Left renal pelvis (tissue), 4 donors: ENCODE results near the gene RYR3. TPM values are rescaled to one million over a fixed set of nuclear protein-coding genes. Genes with fewer than 3 reads are reported as not detected.
A peak's percentile ranks its signal among the peaks of the same experiment; 100 is the strongest.

ENCODE experiments used
- DNase-seq, 4 donors: peaks; one replicate each; pipeline ENCODE4 v3.0.0-alpha.2; 2013; ENCODE audit warnings: low read depth in 4 of 4, low spot score in 3 of 4
- polyA plus RNA-seq, 4 donors: library from polyadenylated mRNA; unstranded; fragments of 120-200 nt; gene quantifications; one replicate each; pipeline ENCODE4 v1.2.1, GENCODE V29; 2013; ENCODE audit not compliant: insufficient read length in 4 of 4

The RYR3 gene
- polyA plus RNA-seq, 4 donors = 4.0 to 13.9 (median 5.2) TPM

- DNase-seq = no peak
Observed at GRCh38 chr15:33851079-33851478, 540.3 kb downstream of the RYR3 start.

- DNase-seq = no peak
Observed at GRCh38 chr15:33852094-33852493, 541.3 kb downstream of the RYR3 start.

GRCh38 chr15:33852570-33852969 lies 541.8 kb downstream of the RYR3 start:
- DNase-seq = no peak

GRCh38 chr15:33857726-33858125 lies 547.0 kb downstream of the RYR3 start:
- no peak for DNase-seq

- no peak for DNase-seq
Observed at GRCh38 chr15:33858836-33859235, 548.1 kb downstream of the RYR3 start.

GRCh38 chr15:33859992-33860545 lies 549.3 kb downstream of the RYR3 start:
- DNase-seq = no peak

- DNase-seq = no peak
Observed at GRCh38 chr15:33860754-33861153, 550.0 kb downstream of the RYR3 start.

- no peak for DNase-seq
Observed at GRCh38 chr15:33864360-33865075, 553.8 kb downstream of the RYR3 start.

GRCh38 chr15:33865416-33865815 lies 554.6 kb downstream of the RYR3 start:
- no peak for DNase-seq

GRCh38 chr15:33866101-33866737 lies 555.5 kb downstream of the RYR3 start:
- no peak for DNase-seq

GRCh38 chr15:33871980-33872379 lies 561.2 kb downstream of the RYR3 start:
- DNase-seq = no peak

- no peak for DNase-seq
Observed at GRCh38 chr15:33872416-33873106, 561.8 kb downstream of the RYR3 start.

GRCh38 chr15:33874156-33874555 lies 563.4 kb downstream of the RYR3 start:
- DNase-seq = no peak

- DNase-seq = no peak
Observed at GRCh38 chr15:33882921-33883320, 572.2 kb downstream of the RYR3 start.

- peak in 2 of 4 donors; percentile 10 to 29 for DNase-seq
Observed at GRCh38 chr15:33888176-33888575, 577.4 kb downstream of the RYR3 start.

- DNase-seq = no peak
Observed at GRCh38 chr15:33894193-33894592, 583.4 kb downstream of the RYR3 start.

GRCh38 chr15:33902043-33902442 lies 591.3 kb downstream of the RYR3 start:
- DNase-seq = no peak

- DNase-seq = no peak
Observed at GRCh38 chr15:33903661-33904060, 592.9 kb downstream of the RYR3 start.

- no peak for DNase-seq
Observed at GRCh38 chr15:33907326-33907725, 596.6 kb downstream of the RYR3 start.

GRCh38 chr15:33908406-33908805 lies 597.6 kb downstream of the RYR3 start:
- DNase-seq = no peak

GRCh38 chr15:33910741-33911140 lies 600.0 kb downstream of the RYR3 start:
- DNase-seq = no peak
